GM04504 (cell line): ENCODE results near the gene METTL13.
A peak's percentile ranks its signal among the peaks of the same experiment; 100 is the strongest.

Source experiments
- DNase-seq: peaks from one replicate; pipeline ENCODE4 v3.0.0-alpha.2; 2012; ENCODE audit warnings: low read depth

The METTL13 gene, protein sequence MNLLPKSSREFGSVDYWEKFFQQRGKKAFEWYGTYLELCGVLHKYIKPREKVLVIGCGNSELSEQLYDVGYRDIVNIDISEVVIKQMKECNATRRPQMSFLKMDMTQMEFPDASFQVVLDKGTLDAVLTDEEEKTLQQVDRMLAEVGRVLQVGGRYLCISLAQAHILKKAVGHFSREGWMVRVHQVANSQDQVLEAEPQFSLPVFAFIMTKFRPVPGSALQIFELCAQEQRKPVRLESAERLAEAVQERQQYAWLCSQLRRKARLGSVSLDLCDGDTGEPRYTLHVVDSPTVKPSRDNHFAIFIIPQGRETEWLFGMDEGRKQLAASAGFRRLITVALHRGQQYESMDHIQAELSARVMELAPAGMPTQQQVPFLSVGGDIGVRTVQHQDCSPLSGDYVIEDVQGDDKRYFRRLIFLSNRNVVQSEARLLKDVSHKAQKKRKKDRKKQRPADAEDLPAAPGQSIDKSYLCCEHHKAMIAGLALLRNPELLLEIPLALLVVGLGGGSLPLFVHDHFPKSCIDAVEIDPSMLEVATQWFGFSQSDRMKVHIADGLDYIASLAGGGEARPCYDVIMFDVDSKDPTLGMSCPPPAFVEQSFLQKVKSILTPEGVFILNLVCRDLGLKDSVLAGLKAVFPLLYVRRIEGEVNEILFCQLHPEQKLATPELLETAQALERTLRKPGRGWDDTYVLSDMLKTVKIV

DNA sequence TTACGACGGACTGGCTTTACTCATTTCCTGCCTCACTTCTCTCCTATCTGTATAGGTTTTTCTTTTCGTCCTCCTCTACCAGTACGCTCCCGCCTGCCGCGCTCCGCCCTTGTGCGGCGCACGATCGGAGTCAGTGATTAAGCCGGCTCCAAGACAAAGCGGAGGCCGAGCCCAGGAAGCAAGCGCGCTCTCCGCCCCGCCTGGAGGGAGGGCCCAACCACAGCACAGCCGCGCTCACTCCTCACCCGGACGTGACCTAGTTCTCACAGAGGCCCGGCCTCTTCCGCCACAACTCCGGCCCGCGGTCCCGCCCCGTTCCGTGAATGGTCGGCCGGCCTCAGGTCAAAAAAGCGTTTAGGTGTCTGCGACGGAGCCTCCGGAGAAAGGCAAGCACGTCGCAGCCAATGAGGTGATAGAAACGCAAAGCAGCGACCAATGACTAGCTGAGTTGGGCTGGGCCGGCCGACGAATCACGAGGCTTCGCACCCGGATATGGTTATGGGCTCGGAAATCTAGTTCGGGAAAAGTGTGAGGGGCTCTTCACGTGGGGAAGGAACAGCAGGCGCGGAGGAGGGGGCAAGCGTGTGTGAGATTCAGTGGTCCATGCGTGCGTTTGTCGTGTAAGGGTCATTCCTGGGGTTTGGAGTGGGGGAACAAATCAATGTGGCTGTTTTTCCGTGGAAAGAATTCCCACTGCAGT is at the start of gene METTL13:
Gene METTL13, plus strand, starts transcription at position 485 of the 700 bp plus-strand sequence. CDS start 308 bp downstream, outside the sequence.
- DNase-seq = peak; percentile 98

DNA sequence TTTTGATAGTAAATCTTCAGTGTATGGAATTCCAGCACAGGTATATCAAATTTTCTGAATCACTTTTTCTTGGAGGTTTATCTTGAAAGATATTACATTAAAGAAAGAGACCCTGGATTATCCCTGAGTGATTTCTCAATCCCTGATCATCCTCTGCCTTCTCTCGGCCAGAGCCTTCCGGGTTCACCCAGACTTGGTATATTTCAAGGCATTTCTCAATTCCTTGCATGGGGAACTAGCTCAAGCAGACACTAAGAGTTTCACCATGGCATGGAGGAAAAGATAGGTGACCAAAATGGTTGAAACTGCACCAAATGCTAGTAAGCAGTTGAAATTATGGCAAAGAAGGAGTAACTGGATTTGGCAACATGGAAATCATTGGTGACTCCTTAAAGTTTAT is 45.3 kb upstream of the METTL13 start:
- no peak for DNase-seq

DNA sequence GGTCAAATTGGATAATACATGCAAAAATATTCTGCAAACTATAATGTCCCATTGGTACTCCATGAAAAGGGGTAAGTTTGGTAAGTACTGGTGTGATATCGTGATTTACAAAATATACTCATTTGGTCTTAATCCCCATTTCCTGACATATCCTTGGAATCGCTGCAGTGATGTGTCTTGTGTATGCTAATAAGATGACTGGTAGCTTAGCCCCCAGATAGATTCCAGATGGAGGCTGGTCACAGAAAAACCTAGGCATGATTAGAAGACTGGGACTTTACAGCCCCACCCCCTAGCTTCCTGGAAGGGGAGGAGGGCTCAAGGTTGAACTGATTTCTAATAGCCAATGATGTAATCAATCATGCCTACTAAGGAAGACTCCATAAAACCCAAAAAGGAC is 42.5 kb upstream of the METTL13 start:
- DNase-seq = no peak

DNA sequence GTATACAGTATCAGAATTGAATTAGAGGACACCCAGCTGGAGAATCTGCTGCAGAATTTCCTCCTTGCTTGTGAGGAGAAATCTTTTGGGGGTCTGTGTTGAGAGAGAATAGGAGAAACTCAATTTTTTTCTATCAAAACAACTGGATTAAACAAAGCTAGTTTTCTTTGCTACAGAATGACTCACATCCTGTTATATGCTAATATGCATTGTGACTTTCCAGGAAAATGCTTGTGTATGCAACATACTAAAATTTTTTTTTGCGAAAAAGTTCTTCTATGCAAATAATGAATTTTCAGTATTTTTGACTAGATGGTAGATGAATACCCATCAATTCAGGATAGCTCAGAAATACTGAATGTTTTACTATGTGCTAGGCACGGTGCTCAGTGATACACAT is 41.8 kb upstream of the METTL13 start:
- no peak for DNase-seq

DNA sequence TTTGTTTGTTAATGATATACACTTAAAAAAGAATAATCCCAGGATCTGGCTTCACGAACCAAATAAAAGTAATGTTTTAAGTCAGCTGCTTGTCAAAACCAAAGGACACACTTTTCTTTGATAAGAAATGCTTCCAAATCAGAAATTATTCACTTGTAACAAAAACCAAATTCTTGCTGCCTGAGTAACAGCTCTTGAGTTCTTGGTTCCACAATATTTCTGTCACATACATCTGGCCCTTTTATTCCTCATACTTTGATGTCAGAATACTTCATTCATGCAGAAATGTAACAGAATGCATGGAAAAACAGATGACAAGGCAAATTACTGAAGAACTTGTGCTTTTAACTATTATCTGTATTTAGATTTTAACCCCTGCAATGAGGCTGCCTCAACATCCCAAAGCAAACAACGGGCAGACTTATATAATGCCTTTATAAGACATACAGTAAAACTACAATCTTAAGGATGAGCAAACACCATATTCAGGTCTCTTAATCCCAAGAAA is 41.0 kb upstream of the METTL13 start:
- DNase-seq = no peak

DNA sequence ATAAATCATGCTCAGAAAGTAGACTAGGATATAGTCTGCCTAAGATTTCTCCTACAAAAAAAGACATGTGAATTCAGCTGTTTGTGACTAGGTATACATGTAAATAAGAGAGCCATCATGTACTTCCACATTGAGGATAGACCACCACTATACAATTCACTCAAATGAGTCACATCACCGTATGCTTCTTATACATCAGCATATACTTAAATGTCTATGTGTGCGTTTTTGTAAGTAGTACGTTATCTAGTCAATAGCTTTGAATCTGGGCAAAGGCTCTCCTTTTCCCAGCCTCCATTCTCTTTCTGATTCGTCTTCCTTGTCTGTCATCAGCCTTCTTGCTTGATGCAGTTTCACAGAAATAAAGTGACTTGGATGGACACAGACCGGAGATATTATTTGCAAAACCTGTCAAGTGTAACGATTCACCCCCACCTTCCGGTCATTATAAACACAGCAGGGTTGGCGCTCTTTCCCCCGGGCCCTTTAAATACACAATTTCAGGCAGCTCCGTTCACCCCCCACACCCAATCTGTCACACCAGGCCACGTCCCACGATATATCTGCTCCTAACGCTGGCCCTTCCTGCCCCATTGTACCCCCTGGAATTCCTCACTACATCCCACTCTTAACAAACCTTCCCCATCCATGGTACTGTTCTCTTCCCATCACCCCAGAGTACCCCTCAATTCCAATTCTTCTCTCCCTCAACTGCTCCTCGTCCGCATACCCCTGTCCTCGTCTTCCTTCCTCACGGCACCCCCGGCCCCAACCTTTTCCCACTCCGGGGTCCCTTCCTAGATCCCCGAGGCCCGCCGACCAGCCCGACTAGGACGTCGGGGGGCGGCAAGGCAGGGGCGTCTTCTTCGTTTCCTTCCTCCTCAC is 40.2 kb upstream of the METTL13 start:
- DNase-seq = no peak

DNA sequence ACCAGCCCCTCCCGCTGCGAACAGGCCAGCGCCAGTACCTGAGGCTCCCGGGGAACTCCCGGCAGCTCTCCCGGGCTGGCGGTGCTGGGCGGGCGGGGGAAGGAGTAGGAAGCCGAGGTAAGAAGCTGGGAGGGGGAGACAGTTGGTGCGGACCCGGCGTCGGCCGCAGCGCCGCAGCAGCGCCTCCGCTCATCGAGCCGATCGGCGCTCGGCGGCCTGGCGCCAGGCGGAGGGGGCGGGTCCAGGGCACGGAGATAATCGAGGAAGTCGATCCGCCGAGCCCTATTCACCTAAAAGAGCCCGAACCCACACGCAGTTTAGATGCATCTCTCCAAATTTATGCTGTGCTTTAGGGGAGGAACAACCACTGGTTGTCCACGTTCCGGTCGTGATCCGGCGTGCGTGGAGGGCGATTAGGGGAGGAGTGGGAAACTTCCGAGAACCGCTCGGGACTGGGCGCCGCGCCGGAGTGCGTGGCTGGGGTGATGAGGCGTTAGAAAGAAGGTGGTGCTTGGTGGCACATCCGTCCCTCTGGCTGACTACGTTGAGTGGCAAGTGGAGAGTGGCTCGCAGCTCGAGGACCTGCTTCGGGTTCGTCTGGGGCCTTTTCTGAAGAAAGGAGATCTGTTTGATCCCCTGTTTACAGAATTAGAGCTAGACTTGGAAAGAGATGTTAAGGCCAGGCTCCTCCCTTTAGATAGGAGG is 39.4 kb upstream of the METTL13 start, which contains the start of gene VAMP4:
Gene VAMP4, minus strand, starts transcription at position 194 of the 705 bp plus-strand sequence. CDS start 3,651 bp downstream, outside the sequence.
- peak; percentile 65 for DNase-seq

DNA sequence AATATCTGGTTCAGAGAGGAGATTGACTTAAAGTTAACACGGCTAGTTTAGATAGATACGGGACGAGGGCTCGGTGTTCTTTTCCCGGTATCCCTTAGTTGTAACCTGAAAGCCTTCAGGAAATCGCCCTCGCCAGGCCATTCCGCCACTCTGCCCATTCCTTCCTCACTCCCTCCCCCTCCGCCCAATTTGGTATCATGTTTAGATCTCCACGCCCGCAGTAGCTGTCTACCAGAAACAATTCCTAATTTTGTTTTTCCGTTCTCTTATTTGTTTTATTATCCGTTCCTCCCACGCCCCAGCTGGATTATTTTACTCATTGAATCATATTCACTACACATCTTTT is 38.9 kb upstream of the METTL13 start:
- no peak for DNase-seq

DNA sequence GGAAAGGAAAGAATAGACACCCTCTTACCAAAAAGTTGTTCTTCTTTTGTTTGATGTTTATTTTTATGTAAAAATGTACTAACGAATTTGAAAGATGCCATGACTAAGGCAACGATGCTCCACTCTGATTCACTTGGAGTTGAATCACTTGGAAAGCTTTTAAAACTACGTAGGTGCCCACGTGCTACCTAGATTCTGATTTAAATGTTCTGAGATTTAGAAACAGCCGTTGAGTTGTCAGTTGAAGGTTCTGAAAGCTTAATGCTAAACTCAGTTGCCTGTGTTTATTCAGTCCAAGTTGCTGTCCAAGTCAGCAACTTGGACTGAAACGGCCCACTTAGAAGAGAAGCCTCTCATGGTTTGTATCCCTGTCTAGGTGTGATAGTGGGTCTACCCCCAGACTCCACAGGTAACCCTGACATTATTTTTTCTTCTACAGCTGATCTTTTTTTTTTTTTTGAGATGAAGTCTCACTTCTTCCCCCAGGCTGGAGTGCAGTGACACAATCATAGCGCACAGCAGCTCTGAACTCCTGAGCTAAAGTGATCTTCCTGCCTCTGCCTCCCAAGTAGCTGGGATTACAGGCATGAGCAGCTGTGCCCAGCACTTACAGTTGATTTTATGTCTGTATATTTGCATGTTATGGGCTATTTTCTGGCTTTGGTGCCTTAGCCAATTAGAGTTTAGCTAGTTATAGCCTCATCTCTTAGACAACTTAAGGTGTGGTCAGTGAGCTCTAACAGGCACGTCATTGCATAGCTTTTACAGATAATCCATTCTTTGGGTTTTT is 38.2 kb upstream of the METTL13 start:
- DNase-seq = no peak

DNA sequence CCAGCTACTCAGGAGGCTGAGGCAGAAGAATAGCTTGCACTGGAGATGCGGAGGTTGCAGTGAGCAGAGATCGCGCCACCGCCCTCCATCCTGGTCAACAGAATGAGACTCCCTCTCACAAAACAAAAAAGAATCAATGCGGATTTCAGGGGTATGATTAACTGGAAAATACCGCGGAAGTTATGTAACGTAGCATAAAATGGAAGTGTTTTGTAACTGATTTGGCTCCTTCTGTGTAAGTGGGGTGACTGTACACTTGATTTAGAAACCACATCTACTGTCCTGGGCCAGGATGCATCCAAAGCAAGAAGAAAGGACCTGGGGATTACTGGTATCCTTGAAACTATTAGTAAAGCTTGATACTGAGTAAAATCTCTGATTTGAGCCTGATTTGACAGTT is 36.5 kb upstream of the METTL13 start:
- DNase-seq = no peak

DNA sequence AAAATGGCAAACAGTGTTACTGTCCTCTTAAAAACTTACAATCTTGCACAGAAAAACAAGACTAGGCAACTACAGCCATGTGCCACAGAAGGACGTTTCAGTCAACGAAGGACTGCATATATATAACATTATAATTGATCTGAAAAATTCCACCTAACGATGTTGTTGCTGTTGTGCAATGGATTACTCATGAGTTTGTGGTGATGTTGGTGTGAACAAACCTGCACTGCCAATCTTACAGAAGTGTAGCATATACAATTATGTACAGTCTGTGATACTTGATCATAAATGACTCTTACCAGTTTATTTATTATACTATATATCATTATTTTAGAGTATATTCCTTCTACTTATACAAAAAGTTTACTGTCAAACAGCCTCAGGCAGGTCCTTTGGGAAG is 32.8 kb upstream of the METTL13 start:
- DNase-seq = no peak

DNA sequence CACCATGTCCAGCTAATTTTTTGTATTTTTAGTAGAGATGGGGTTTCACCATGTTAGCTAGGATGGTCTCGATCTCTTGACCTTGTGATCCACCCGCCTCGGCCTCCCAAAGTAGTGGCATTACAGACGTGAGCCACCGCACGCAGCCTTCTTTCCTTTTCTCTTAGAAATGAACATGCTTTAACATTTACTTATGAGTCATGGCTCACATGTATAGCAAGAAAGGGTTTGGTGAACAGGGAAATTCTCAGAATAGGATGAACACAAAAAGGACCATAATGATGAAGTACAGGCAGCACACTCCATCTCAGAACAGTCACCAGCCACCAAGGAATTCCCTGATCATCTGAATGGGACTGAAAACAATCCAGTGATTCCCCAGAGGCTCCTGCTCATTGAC is 30.2 kb upstream of the METTL13 start:
- no peak for DNase-seq

DNA sequence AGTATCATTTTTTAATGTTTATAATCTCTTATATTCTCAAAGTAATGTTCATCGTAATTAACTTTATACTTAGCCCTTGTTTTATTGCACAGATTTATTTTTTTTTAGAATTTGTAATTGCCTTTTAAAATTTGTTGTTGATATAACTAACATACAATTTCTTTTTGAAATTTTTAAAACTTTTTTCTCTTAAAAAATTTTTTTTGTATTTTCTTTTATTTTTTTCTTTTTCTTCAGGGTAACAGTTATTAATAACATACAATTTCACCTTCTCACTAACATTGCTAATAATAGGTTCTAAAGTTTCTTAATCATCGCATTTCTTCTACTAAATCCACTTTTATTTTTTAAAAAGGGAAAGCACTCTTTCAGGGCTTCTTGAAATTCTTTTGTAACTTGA is 28.3 kb upstream of the METTL13 start:
- DNase-seq = no peak

DNA sequence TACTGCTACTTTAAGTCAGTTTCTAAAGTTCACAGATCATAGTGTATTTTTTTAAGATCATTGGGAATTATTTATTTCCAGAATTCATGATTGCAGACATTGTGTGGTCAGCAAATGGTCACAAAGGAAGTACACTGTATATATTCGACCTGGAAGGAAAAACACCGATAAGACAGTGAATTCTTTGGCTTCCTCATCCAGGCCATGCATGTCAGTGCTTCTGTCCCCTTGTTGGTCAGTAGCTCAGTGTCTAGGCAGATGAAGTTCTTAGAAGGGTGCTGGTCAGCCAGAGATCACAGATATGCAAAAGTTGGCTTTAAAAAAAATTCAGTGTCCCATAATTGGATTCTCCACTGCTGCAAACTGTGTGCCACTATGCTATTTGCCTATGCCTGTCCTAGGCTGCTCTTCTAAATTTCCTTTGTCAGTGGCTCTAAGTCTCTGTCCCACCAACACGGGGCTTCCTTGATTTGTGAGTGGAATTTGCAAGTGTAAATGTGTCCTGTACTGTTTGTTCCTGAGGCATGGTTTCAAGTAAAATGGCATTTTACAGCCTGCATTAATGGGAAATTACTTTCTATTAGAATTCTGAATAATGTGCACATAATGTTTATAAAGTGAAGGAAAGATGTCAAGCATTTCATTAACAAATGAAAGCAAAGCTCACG is 27.6 kb upstream of the METTL13 start:
- DNase-seq = no peak

DNA sequence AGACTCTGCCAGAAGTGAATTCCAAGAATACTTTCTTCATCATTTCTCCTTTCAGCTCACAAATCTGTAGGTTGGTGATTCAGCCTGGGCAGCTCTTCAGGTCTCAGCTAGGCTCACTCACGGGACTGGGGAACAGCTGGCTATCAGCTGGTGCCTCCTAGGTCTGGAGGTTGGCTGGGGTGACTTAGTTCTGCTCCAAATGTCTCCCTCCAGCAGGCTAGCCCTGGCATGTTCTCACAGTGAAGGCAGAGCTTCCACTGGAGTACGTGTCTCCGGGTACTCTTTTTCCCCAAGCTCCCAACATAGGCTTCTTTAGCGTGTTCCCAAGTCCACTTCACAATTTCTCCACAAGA is 27.1 kb upstream of the METTL13 start:
- peak; percentile 73 for DNase-seq

DNA sequence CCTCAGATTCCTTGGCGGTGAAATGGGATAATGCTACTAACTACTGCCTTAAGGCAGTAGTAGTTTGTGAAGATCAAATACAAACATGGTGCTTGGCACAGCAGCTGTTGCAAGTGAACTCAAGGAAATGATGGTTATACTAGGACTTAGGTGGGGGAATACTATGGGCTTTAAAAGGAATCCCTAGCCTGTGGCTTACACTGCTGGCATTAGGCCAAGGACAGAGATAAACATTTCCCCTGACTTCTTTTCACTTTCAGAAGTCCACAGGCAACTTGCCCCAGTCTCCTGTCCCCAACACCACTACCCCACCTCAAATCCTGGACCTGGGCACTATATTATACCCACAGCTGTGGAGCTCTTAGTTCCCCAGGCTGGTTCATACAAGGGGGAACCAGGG is 26.5 kb upstream of the METTL13 start:
- DNase-seq = no peak

DNA sequence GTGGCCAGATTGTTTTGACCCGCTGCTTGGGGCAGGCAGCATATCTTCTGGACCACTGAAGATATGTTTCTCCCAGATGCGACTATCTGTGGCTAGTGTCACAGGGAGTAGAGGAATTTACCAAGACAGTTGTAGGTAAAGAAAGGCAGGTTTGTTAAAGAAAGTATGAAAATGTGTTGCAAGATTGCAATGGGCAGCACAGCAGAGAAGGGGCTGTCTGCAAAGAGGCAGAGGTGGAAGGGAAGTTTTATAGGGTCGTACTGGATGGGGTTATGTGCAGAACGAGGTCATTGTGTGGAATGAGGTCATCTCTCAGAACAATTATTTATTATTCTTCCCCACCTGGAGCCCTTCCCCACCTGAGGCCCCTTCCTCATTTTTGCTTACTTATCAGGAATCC is 24.6 kb upstream of the METTL13 start:
- DNase-seq = no peak

DNA sequence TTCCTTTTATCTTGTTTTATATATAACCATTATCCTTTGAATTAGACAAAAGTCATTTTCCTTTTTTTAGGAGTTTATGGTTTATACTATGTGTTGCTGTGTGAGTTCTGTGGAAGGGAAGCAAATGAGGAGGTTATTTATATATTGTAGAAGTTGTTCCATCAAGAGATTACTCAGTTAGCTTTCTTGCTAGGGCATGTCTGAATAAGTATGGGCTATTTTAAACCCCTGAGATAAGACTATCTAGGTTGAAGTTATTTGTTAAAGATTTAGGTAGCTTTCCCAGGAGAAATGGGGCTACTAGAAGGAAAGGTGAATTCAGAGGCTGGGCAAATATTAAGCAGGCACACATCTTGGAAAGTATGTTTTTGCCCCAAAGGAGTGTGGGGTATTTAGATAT is 23.4 kb upstream of the METTL13 start:
- no peak for DNase-seq

DNA sequence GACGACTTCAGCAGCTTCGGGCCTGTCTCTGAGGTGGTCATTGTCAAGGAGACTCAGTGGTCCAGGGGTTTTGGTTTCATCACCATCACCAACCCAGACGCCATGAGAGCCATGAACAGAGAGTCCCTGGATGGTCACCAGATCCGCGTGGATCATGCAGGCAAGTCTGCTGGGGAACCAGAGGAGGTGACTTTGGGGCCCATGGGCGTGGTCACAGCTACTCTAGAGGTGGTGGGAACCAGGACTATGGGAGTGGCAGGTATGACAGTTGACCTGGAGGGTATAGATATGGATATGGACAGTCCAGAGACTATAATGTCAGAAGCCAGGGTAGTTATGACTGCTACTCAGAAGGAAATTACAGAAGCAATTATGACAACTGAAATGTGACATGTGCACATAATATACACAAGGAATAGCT is 19.3 kb upstream of the METTL13 start:
- DNase-seq = no peak

DNA sequence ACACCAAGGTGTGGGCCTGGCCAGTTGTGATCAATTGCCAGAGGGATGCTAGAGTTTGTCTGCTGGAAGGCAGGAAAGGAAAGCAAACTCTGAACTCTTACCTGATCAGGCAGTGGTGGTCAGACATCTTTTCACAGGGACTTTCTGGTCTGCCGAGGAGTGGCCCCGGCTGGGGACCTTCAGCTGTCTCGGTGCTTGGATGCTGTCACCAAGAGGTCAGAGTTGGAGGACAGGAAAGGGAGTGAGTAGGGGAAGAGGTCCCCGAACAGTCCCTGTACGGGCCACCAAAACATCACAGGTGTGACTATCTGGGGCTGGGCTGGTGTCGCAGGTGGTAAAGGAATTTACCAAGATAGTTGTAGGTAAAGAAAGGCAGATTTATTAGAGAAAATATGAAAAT is 17.7 kb upstream of the METTL13 start:
- DNase-seq = no peak
